Neuronal stem cell (in vitro differentiated cells): ENCODE results near the gene RNF125.
"Not testable (repeated sequence)": the region's sequence is repeated elsewhere in the genome, so short reads cannot be mapped to it uniquely, and the experiment has no call there.

Experiments
- DNase-seq: peaks from one replicate; pipeline ENCODE4 v3.0.0-alpha.2; 2013; ENCODE audit warnings: low spot score
- H2AFZ ChIP-seq: one replicate; pipeline ENCODE4 v1.6.1; 2013; ENCODE audit warnings: mild to moderate bottlenecking, low read length, inconsistent platforms
- H2AK5ac ChIP-seq: 2 replicates; pipeline ENCODE4 v1.6.1; 2013; ENCODE audit warnings: low read depth, mild to moderate bottlenecking, inconsistent platforms, low read length, moderate library complexity, mixed read lengths
- H2BK120ac ChIP-seq: 2 replicates; pipeline ENCODE4 v1.6.1; 2013; ENCODE audit warnings: low read depth, mild to moderate bottlenecking, inconsistent platforms, low read length, moderate library complexity, mixed read lengths
- H2BK12ac ChIP-seq: one replicate; pipeline ENCODE4 v1.6.1; 2013; ENCODE audit warnings: low read length, inconsistent platforms
- H2BK15ac ChIP-seq: 2 replicates; pipeline ENCODE4 v1.6.1; 2013; ENCODE audit warnings: mild to moderate bottlenecking, low read length, inconsistent platforms, mixed read lengths
- H2BK5ac ChIP-seq: one replicate; pipeline ENCODE4 v1.6.1; 2013; ENCODE audit warnings: inconsistent platforms, mild to moderate bottlenecking, low read length, moderate library complexity
- H3K14ac ChIP-seq: one replicate; pipeline ENCODE4 v1.6.1; 2013; ENCODE audit warnings: low read length, inconsistent platforms
- H3K18ac ChIP-seq: 2 replicates; pipeline ENCODE4 v1.6.1; 2013; ENCODE audit warnings: low read length, inconsistent platforms
- H3K23ac ChIP-seq: 2 replicates; pipeline ENCODE4 v1.6.1; 2013; ENCODE audit warnings: low read depth, mild to moderate bottlenecking, mixed read lengths, low read length, inconsistent platforms; ENCODE audit not compliant: poor library complexity
- H3K27ac ChIP-seq: replicated peaks from 3 replicates; pipeline ENCODE4 v1.5.1; 2013; ENCODE audit warnings: low read length, inconsistent platforms
- H3K27me3 ChIP-seq, 3 experiments: 2 replicates each; pipeline ENCODE4 v1.6.1; 2013; ENCODE audit warnings: low read length in 3 of 3, mild to moderate bottlenecking in 2 of 3, inconsistent platforms in 1 of 3, low read depth in 1 of 3, mixed read lengths in 1 of 3, moderate library complexity in 1 of 3; ENCODE audit not compliant: control insufficient read depth in 3 of 3, insufficient read depth in 3 of 3
- H3K36me3 ChIP-seq, 2 donors: replicated peaks in 1 of 2; 2 replicates each; pipeline ENCODE4 v1.6.1; 2013; ENCODE audit warnings: low read length in 2 of 2; ENCODE audit not compliant: control insufficient read depth in 2 of 2, insufficient read depth in 2 of 2
- H3K4ac ChIP-seq: 2 replicates; pipeline ENCODE4 v1.6.1; 2013; ENCODE audit warnings: inconsistent platforms, mild to moderate bottlenecking, low read length, moderate library complexity
- H3K4me1 ChIP-seq, 2 donors: 1 replicate in 1 of 2; 2 replicates in 1 of 2; pipeline ENCODE4 v1.6.1; 2013; ENCODE audit warnings: low read length in 2 of 2, low read depth in 1 of 2; ENCODE audit not compliant: control insufficient read depth in 2 of 2, insufficient read depth in 1 of 2
- H3K4me2 ChIP-seq: one replicate; pipeline ENCODE4 v1.6.1; 2013; ENCODE audit warnings: mild to moderate bottlenecking, low read length, inconsistent platforms; ENCODE audit not compliant: insufficient read depth, poor library complexity, severe bottlenecking
- H3K4me3 ChIP-seq, 2 donors: 2 replicates each; pipeline ENCODE4 v1.5.1; 2013; ENCODE audit warnings: low read length in 2 of 2, mild to moderate bottlenecking in 2 of 2, inconsistent platforms in 1 of 2, moderate library complexity in 1 of 2
- H3K79me1 ChIP-seq: one replicate; pipeline ENCODE4 v1.6.1; 2013; ENCODE audit warnings: low read depth, mild to moderate bottlenecking, inconsistent platforms, low read length, moderate library complexity
- H3K9ac ChIP-seq: one replicate; pipeline ENCODE4 v1.6.1; 2013; ENCODE audit warnings: mild to moderate bottlenecking, low read depth, low read length, inconsistent platforms; ENCODE audit not compliant: poor library complexity
- H3K9me3 ChIP-seq, 2 donors: replicated peaks in 1 of 2; 2 replicates each; pipeline versions ENCODE3 to v1.6.1; 2013; ENCODE audit warnings: low read length in 2 of 2, mild to moderate bottlenecking in 2 of 2, inconsistent platforms in 1 of 2, low read depth in 1 of 2, mixed read lengths in 1 of 2, moderate library complexity in 1 of 2; ENCODE audit not compliant: control insufficient read depth in 2 of 2, insufficient read depth in 1 of 2
- H4K8ac ChIP-seq: one replicate; pipeline ENCODE4 v1.6.1; 2013; ENCODE audit warnings: low read depth, mild to moderate bottlenecking, inconsistent platforms, low read length, moderate library complexity
- H4K91ac ChIP-seq: one replicate; pipeline ENCODE4 v1.6.1; 2013; ENCODE audit warnings: low read length, low read depth, mild to moderate bottlenecking, inconsistent platforms; ENCODE audit not compliant: poor library complexity
- WGBS, 2 donors: extraction: QIAGEN DNeasy Blood & Tissue Kit; methylation state at CpG; one replicate each; pipeline ENCODE4 v1.1.7; 2013; ENCODE audit warnings: missing lambda C conversion rate in 2 of 2, mixed read lengths in 1 of 2; ENCODE audit not compliant: insufficient read length in 2 of 2, insufficient replicate concordance in 1 of 2; ENCODE audit errors: extremely low coverage in 2 of 2; 5-methylcytosine and 5-hydroxymethylcytosine counted together

Gene RNF125

GRCh38 chr18:31998880-31999412, 19.7 kb upstream of the RNF125 start:
- Histone ChIP-seq H3K14ac (no peak overlapping the region), H3K27me3 (no peaks in the 10 kb centered on the region), H2BK15ac (no peak overlapping the region), H3K4me1 (no peaks in the 10 kb centered on the region), H3K4me3 (no peak overlapping the region), H2AK5ac (no peak overlapping the region), H3K23ac (no peak overlapping the region), H4K8ac (no peak overlapping the region), H3K9ac (no peak overlapping the region), H2BK5ac (no peak overlapping the region), H4K91ac (no peak overlapping the region), H3K79me1 (no peaks in the 10 kb centered on the region), H2AFZ (no peak overlapping the region), H3K27ac (no peak overlapping the region), H3K36me3 (no peaks in the 10 kb centered on the region), H2BK12ac (no peak overlapping the region), H3K18ac (no peak overlapping the region), H3K4ac (no peak overlapping the region), H3K9me3 (no peaks in the 10 kb centered on the region), H2BK120ac (no peak overlapping the region), H3K4me2 (no peak overlapping the region)
- whole genome bisulfite sequencing, 2 donors, result no CpG with 5 or more reads among the region's 5 CpGs
- no peak for DNase-seq

GRCh38 chr18:32001141-32001540, 17.5 kb upstream of the RNF125 start:
- not testable (repeated sequence) for H2AK5ac ChIP-seq, H3K18ac ChIP-seq, H3K14ac ChIP-seq, H2BK5ac ChIP-seq, H4K91ac ChIP-seq, H3K9ac ChIP-seq, H3K36me3 ChIP-seq, H3K79me1 ChIP-seq, H3K4me2 ChIP-seq, H3K27me3 ChIP-seq, H3K9me3 ChIP-seq, H2BK12ac ChIP-seq, H3K4me1 ChIP-seq, H2BK15ac ChIP-seq, H3K4ac ChIP-seq, H4K8ac ChIP-seq, H3K4me3 ChIP-seq, DNase-seq, H2BK120ac ChIP-seq, H2AFZ ChIP-seq, H3K23ac ChIP-seq, H3K27ac ChIP-seq
- WGBS, 2 donors, result no CpG with 5 or more reads among the region's 7 CpGs

GRCh38 chr18:32003822-32004221, 14.8 kb upstream of the RNF125 start:
- H3K4ac ChIP-seq, H3K23ac ChIP-seq, H3K14ac ChIP-seq, H3K9ac ChIP-seq, H2BK12ac ChIP-seq, H3K4me3 ChIP-seq, H2BK120ac ChIP-seq, H3K9me3 ChIP-seq, H4K91ac ChIP-seq, H3K27me3 ChIP-seq, H3K27ac ChIP-seq, H3K4me2 ChIP-seq, DNase-seq, H3K36me3 ChIP-seq, H2BK15ac ChIP-seq, H4K8ac ChIP-seq, H3K79me1 ChIP-seq, H3K18ac ChIP-seq, H3K4me1 ChIP-seq, H2BK5ac ChIP-seq, H2AFZ ChIP-seq, H2AK5ac ChIP-seq: not testable (repeated sequence)
- WGBS, 2 donors, result no CpG with 5 or more reads among the region's 2 CpGs

DNA sequence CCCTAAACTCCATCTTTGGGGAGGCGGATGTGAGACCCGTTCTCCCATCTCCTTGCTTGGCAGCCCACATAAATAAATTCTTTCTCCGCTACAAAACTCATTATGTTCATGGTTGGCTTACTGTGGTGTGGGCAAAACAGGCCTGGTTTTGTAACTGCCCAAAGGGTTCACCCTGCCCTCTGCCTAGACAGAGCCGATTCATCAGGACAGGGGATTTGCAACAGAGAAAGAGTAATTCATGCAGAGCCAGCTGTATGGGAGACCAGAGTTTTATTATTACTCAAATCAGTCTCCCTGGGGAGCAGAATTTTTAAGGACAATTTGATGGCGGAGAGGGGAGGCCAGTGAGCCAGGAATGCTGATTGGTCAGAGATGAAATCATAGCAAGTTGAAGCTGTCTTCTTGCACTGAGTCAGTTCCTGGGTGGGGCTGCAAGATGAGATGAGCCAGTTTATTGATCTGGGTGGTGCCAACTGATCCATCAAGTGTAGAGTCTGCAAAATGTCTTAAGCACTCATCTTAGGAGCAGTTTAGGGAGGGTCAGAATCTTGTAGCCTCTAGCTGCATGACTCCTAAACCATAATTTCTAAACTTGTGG, 8.4 kb upstream of the RNF125 start:
- Histone ChIP-seq H3K36me3 (no peaks in the 10 kb centered on the region), H3K79me1 (no peaks in the 10 kb centered on the region), H3K9ac (no peak overlapping the region), H4K8ac (no peak overlapping the region), H2BK5ac (no peak overlapping the region), H3K14ac (no peak overlapping the region), H3K18ac (no peak overlapping the region), H4K91ac (no peak overlapping the region), H3K4me3 (no peak overlapping the region), H3K4me2 (no peak overlapping the region), H3K4ac (no peak overlapping the region), H2AK5ac (no peak overlapping the region), H3K4me1 (no peaks in the 10 kb centered on the region), H3K27ac (no peak overlapping the region), H2BK12ac (no peak overlapping the region), H2BK15ac (no peak overlapping the region), H3K9me3 (no peaks in the 10 kb centered on the region), H3K27me3 (peaks cover 0 to 3% (median 0%) of the 10 kb centered on the region in 3 experiments), H2BK120ac (no peak overlapping the region), H3K23ac (no peak overlapping the region), H2AFZ (no peak overlapping the region)
- DNase-seq, result no peak
- WGBS, 2 donors, result no CpG with 5 or more reads among the region's 5 CpGs
